ENCODE measurements around the gene SLC6A18. TPM values are rescaled to one million over a fixed set of nuclear protein-coding genes. Genes with fewer than 3 reads are reported as not detected.
A peak's percentile ranks its signal among the peaks of the same experiment; 100 is the strongest.

SLC6A18 gene
- total and polyA plus RNA-seq, 2 of the 13 experiments (the other 11 are each of a cell fraction or from before 2014, with no cell fraction given) = not detected

DNA sequence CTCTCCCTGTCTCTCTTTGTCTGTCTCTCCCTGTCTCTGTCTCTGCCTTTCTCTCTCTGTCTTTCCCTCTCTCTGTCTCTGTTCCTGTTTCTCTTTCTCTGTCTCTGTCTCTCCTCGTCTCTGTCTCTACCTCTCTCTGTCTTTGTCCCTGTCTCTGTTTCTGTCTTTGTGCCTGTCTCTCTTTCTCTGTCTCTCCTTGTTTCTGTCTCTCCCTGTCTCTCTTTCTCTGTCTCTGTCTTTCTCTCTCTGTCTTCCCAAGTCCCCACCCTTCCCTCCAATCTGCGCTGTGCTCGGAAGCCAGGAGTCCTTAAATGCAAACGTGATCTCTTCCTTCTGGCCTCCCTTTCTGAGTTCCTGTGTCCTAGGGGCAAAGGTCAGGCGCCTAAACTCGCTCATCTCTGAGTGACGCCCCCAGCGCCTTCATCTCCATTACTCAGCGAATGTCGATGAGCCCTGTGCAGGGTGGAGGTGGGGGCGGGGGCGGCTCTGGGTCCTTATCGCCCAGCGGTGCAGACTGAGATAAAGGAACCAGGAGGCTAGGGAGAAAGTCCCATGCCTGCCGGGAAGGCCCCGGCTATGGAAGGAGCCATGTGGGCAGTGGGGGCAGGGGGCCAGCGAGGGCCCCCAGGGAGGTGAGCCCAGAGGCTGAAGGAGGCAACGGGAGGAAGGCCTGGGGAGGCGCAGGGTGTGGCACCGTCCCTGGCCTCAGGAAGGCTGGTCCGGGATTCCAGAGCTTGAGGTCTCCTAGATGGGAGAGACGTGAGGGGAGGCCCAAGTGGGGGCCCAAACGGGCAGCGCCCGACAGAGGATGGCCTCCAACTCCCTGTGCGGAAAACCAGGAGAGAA lies 25.3 kb upstream of the SLC6A18 start:
- Histone ChIP-seq H3K27me3 (ENCODE audit: control insufficient read depth in 1 of 2, insufficient read depth in 2 of 2, low read length in 2 of 2) (peaks cover 2 to 56% of the 10 kb centered on the region in 2 experiments; a peak in 4 of 5 replicates), H3K4me1 (ENCODE audit: insufficient read depth, low read length) (peaks cover 38% of the 10 kb centered on the region), H3K27ac (ENCODE audit: extremely low read length, insufficient read depth, low read length) (no peak overlapping the region), H3K4me2 (ENCODE audit: low read depth, low read length) (peak overlapping the region; percentile 55), H4K20me1 (ENCODE audit: insufficient read depth, low read length) (no peaks in the 10 kb centered on the region), H3K79me2 (ENCODE audit: insufficient read depth, low read length) (no peaks in the 10 kb centered on the region), H3K9me3 (ENCODE audit: low read length) (no peaks in the 10 kb centered on the region), H2AFZ (ENCODE audit: low read length) (no peak overlapping the region), H3K36me3 (replicated peaks in 1 of 2; ENCODE audit: control insufficient read depth in 1 of 2, insufficient read depth in 2 of 2, low read length in 2 of 2) (no peaks in the 10 kb centered on the region), H3K4me3 (replicated peaks in 1 of 3; ENCODE audit: insufficient read depth in 1 of 3, low read depth in 2 of 3, low read length in 3 of 3) (no peak overlapping the region; a peak in 1 of 6 replicates), H3K9ac (ENCODE audit: insufficient read depth, low read depth, low read length) (no peak overlapping the region)
- ChIA-PET POLR2A (interaction anchor here (1.5 to 1.9 kb wide), 2 partner anchors 13 to 16 kb away, joined by 6 to 7 read pairs; no protein-coding TSS in a partner anchor), CTCF (ENCODE audit: low intra/inter-chr PET ratio, low total read pairs) (no interaction called here)
- BruUV-seq (replicated peaks) = no TSS peak
- intact Hi-C loops (cut with micrococcal nuclease; ENCODE audit: unreplicated experiment) (loop anchor here (1.0 to 10.0 kb wide), 2 partner anchors 14 to 445 kb away; no protein-coding TSS in a partner anchor), in situ Hi-C loops (cut with HindIII; ENCODE audit: extremely low pct_ligation_motif_present, low pct_unique_long_range_greater_than_20kb) (no loop called here)
- DNase-seq (ENCODE audit: low spot score) (peak; percentile 47), ATAC-seq (peak; percentile 34; the same call in 2 of the 3 replicates), FAIRE-seq (no peak)
- under 1% methylated on average over 18 of the region's 26 CpGs for WGBS (ENCODE audit: low lambda C conversion rate)
- TF ChIP-seq, protein P1, sequence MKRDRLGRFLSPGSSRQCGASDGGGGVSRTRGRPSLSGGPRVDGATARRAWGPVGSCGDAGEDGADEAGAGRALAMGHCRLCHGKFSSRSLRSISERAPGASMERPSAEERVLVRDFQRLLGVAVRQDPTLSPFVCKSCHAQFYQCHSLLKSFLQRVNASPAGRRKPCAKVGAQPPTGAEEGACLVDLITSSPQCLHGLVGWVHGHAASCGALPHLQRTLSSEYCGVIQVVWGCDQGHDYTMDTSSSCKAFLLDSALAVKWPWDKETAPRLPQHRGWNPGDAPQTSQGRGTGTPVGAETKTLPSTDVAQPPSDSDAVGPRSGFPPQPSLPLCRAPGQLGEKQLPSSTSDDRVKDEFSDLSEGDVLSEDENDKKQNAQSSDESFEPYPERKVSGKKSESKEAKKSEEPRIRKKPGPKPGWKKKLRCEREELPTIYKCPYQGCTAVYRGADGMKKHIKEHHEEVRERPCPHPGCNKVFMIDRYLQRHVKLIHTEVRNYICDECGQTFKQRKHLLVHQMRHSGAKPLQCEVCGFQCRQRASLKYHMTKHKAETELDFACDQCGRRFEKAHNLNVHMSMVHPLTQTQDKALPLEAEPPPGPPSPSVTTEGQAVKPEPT (CRISPR knock-in tag; IDR thresholded peaks at IDR 0.05; ENCODE audit: low read depth) = no peak
- TF ChIP-seq TOPORS (CRISPR knock-in tag; IDR thresholded peaks at IDR 0.05) (no peak), ZFAT (CRISPR knock-in tag; conservative IDR thresholded peaks at IDR 0.05) (no peak), ISX (CRISPR knock-in tag; conservative IDR thresholded peaks at IDR 0.05) (no peak), RCOR2 (CRISPR knock-in tag; IDR thresholded peaks at IDR 0.05) (no peak), KDM2A (CRISPR knock-in tag; IDR thresholded peaks at IDR 0.05; ENCODE audit: borderline replicate concordance, low read depth) (no peak), GATA4 (IDR thresholded peaks at IDR 0.05; ENCODE audit: borderline replicate concordance, low read depth) (no peak), EHMT2 (IDR thresholded peaks at IDR 0.05; ENCODE audit: borderline replicate concordance, low read depth, low read length) (no peak), EEA1 (CRISPR knock-in tag; IDR thresholded peaks at IDR 0.05; ENCODE audit: borderline replicate concordance) (no peak), GZF1 (CRISPR knock-in tag; IDR thresholded peaks at IDR 0.05) (no peak), FLYWCH1 (CRISPR knock-in tag; IDR thresholded peaks at IDR 0.05) (no peak), ZNF160 (CRISPR knock-in tag; IDR thresholded peaks at IDR 0.05) (no peak), SRF (IDR thresholded peaks at IDR 0.05; ENCODE audit: low read depth, low read length) (no peak)
- TF ChIP-seq, protein P2, sequence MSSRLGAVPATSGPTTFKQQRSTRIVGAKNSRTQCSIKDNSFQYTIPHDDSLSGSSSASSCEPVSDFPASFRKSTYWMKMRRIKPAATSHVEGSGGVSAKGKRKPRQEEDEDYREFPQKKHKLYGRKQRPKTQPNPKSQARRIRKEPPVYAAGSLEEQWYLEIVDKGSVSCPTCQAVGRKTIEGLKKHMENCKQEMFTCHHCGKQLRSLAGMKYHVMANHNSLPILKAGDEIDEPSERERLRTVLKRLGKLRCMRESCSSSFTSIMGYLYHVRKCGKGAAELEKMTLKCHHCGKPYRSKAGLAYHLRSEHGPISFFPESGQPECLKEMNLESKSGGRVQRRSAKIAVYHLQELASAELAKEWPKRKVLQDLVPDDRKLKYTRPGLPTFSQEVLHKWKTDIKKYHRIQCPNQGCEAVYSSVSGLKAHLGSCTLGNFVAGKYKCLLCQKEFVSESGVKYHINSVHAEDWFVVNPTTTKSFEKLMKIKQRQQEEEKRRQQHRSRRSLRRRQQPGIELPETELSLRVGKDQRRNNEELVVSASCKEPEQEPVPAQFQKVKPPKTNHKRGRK (CRISPR knock-in tag; IDR thresholded peaks at IDR 0.05) = 0 out of 2 replicates have a peak, but pooled peaks have one; percentile 49
- TF ChIP-seq, protein P3, sequence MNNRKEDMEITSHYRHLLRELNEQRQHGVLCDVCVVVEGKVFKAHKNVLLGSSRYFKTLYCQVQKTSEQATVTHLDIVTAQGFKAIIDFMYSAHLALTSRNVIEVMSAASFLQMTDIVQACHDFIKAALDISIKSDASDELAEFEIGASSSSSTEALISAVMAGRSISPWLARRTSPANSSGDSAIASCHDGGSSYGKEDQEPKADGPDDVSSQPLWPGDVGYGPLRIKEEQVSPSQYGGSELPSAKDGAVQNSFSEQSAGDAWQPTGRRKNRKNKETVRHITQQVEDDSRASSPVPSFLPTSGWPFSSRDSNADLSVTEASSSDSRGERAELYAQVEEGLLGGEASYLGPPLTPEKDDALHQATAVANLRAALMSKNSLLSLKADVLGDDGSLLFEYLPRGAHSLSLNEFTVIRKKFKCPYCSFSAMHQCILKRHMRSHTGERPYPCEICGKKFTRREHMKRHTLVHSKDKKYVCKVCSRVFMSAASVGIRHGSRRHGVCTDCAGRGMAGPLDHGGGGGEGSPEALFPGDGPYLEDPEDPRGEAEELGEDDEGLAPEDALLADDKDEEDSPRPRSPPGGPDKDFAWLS (CRISPR knock-in tag; IDR thresholded peaks at IDR 0.05; ENCODE audit: borderline replicate concordance) = no peak
- TF ChIP-seq, protein P4, sequence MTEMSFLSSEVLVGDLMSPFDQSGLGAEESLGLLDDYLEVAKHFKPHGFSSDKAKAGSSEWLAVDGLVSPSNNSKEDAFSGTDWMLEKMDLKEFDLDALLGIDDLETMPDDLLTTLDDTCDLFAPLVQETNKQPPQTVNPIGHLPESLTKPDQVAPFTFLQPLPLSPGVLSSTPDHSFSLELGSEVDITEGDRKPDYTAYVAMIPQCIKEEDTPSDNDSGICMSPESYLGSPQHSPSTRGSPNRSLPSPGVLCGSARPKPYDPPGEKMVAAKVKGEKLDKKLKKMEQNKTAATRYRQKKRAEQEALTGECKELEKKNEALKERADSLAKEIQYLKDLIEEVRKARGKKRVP (CRISPR knock-in tag; IDR thresholded peaks at IDR 0.05) = no peak
- TF ChIP-seq, protein P5, sequence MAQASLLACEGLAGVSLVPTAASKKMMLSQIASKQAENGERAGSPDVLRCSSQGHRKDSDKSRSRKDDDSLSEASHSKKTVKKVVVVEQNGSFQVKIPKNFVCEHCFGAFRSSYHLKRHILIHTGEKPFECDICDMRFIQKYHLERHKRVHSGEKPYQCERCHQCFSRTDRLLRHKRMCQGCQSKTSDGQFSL (CRISPR knock-in tag; IDR thresholded peaks at IDR 0.05) = no peak

All from HepG2 (cell line).